Measurements from ENCODE around the gene PAX5.
A peak's percentile ranks its signal among the peaks of the same experiment; 100 is the strongest.

Gene PAX5

DNA sequence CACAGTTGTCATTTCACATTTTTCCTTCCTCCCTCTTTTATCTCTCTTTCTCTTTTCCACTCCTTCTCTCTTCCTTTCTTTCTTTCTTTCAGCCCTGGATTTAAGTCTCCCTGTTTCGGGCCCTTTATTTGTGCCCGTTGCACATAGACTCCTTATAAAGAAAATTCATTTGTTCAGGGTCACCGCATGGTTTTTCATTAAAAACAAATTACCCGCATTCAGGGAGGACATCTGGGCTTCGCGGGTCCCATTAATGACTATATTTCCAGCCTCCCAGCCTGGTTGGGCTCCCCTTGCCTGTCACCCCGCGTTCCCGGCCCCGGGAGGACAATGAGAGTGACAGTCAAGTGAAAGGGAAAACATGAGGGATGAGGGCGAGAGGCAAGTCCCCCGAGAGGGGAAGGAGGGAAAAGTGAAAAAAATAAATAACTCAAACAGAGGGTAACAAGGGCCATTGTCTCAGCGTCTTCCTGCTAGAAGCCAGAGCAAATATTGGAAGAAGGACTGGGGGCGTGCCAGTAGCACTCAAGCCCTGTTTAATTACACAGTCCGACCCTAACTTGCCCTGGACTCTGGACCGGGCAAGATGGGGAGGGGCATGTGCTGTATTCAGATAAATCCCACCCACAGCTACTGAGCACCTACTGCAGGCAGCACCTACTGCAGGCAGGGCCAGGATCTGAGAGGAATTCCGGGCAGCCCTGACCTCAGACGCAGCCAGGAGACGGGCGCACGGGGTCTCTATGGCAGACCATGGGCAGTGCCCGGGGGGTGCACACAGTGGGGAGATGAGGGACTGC, 166.2 kb downstream of the PAX5 start:
- H3K4me3 Mint-ChIP-seq: no peak overlapping the region
- no peak overlapping the region for H3K27ac Mint-ChIP-seq
- H3K27me3 Mint-ChIP-seq (ENCODE audit: low read depth): peaks cover 6% of the 10 kb centered on the region
- no peaks in the 10 kb centered on the region for H3K4me1 Mint-ChIP-seq (ENCODE audit: low read depth)
- H3K36me3 Mint-ChIP-seq (ENCODE audit: low read depth): no peaks in the 10 kb centered on the region
- H3K9me3 Mint-ChIP-seq: no peaks in the 10 kb centered on the region

DNA sequence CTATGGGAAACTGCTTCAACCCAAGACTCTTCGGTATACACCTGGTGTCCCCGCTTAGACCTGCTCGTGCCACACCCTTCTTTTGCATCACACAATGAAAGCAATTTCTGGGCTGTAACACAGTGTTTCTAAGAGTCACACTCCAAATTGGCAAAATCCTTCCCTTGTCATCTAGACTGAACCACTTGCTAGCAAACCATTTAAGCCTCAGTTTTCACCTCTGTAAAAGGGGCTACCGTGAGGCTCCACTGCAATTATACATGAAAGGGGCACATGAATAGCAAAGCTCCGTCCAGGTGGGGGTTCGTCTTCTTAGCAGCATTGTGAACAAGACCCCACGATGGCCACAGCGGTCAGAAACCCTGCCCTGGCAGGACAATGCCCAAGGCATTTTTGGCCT, 166.8 kb downstream of the PAX5 start:
- no peak overlapping the region for H3K4me3 Mint-ChIP-seq
- peaks cover 5% of the 10 kb centered on the region for H3K27me3 Mint-ChIP-seq (ENCODE audit: low read depth)
- H3K9me3 Mint-ChIP-seq: no peaks in the 10 kb centered on the region
- no peaks in the 10 kb centered on the region for H3K36me3 Mint-ChIP-seq (ENCODE audit: low read depth)
- H3K27ac Mint-ChIP-seq: no peak overlapping the region
- no peaks in the 10 kb centered on the region for H3K4me1 Mint-ChIP-seq (ENCODE audit: low read depth)

DNA sequence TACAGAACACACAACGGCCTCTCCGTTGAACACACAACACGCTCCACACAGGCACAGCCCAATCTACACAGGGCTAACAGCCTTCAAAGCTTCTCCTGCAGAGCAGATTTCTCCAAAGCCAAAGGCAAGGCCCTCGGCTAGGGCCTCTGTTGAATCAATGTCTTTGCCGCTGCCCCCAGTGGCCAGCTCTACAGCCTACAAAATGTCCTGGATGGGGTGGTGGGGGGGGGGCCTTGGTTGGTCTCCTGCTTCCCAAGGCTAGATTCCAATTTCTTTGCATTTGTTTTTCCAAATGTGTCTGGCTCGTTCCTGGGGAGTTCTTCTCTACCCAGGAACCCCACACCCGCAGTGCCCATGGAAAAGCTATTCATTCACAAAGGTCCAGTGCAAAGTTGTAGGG, 167.2 kb downstream of the PAX5 start:
- Mint-ChIP-seq H3K4me1 (ENCODE audit: low read depth) (no peaks in the 10 kb centered on the region), H3K36me3 (ENCODE audit: low read depth) (no peaks in the 10 kb centered on the region), H3K4me3 (no peak overlapping the region), H3K27me3 (ENCODE audit: low read depth) (peaks cover 5% of the 10 kb centered on the region), H3K27ac (no peak overlapping the region), H3K9me3 (no peaks in the 10 kb centered on the region)

DNA sequence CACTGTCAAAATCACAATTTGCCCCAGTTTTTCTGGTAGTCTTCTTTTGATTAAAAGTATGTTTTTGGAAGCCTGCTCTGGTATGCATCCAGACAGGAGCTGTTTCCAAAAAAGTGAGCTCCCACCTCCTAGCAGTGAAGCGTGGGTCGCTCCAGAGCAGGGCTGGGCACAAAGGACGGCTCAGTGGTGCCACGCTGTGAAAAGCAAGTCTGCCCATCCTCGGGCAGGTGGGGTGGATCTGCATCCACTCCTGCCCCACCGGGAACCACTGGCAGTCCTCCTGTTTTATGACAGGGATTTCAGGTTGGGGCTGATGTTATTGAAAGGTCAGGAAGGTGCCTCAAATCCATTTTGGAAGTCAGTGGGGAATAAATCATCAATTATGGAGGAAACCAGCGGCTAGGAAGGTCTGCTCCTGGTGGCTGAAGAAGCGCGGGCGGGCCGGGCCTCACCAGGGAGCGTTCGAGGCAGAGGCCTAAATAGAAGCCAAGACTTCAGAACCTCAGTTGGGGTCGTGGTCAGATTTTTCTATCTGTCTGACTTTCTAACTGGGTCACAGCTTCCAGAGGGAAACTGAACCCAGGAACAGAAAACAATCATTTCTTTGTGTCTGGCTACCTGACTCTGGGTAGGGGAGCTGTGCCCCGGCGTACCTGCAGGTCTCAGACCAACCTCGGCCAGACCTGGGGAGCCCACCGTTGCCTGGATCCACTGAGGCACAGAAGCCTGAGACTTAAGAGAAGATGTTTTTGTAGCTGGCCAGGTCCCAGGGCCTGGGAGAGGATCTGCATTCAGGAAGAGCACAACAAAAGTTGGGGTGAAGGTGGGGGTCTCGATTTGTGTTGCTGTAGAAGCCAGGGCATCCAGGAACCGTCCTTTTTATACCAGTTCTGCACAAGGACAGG, 168.1 kb downstream of the PAX5 start:
- peaks cover 5% of the 10 kb centered on the region for H3K27me3 Mint-ChIP-seq (ENCODE audit: low read depth)
- no peak overlapping the region for H3K4me3 Mint-ChIP-seq
- no peaks in the 10 kb centered on the region for H3K36me3 Mint-ChIP-seq (ENCODE audit: low read depth)
- no peak overlapping the region for H3K27ac Mint-ChIP-seq
- H3K9me3 Mint-ChIP-seq: no peaks in the 10 kb centered on the region
- no peaks in the 10 kb centered on the region for H3K4me1 Mint-ChIP-seq (ENCODE audit: low read depth)

DNA sequence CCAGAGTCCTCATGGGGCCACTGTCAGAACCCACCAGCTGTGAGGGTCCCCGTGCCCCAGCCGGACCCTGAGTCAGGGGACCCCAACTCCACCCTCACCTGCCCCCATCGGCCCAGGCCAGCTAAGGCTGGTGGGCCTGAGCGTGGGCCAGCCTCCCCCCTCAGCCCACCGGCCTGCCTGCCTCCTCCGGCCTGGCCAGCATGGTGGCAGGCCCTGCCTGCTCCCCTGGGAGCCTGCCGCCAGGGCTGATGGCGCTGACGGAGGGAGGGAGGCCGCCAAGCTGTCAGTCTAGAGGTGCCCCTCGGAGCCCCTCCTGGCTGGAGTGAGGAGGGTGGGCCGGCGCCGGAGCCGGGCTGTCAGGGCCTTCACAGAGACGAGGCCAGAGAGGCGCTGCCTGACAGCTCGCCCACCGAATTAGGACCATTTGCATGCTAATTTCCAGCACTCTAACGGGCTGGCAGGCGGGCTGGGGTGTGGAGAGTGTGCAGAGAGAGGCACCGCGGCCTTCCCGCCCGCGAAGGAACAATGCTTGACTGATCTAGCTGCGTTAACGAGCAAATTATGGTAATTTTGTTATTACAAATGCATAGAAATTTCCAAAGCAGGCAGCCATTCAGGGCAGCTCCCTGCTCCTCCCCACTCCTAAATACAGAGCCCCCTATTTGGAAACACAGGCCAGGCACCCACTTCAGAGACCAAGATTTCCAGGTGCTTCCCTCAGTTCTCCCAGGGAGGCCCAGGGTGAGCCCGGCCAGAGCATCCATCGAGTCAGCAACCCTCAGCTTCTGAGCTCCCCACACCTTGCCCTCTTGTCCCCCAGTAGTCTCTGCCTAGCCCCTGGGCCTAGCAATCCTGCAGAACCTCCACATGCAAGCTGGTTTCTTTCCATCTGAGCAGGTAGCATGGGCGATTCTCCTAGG, 169.3 kb downstream of the PAX5 start:
- Mint-ChIP-seq H3K9me3 (no peaks in the 10 kb centered on the region), H3K4me3 (no peak overlapping the region), H3K36me3 (ENCODE audit: low read depth) (no peaks in the 10 kb centered on the region), H3K27me3 (ENCODE audit: low read depth) (peaks cover 5% of the 10 kb centered on the region), H3K27ac (no peak overlapping the region), H3K4me1 (ENCODE audit: low read depth) (no peaks in the 10 kb centered on the region)

DNA sequence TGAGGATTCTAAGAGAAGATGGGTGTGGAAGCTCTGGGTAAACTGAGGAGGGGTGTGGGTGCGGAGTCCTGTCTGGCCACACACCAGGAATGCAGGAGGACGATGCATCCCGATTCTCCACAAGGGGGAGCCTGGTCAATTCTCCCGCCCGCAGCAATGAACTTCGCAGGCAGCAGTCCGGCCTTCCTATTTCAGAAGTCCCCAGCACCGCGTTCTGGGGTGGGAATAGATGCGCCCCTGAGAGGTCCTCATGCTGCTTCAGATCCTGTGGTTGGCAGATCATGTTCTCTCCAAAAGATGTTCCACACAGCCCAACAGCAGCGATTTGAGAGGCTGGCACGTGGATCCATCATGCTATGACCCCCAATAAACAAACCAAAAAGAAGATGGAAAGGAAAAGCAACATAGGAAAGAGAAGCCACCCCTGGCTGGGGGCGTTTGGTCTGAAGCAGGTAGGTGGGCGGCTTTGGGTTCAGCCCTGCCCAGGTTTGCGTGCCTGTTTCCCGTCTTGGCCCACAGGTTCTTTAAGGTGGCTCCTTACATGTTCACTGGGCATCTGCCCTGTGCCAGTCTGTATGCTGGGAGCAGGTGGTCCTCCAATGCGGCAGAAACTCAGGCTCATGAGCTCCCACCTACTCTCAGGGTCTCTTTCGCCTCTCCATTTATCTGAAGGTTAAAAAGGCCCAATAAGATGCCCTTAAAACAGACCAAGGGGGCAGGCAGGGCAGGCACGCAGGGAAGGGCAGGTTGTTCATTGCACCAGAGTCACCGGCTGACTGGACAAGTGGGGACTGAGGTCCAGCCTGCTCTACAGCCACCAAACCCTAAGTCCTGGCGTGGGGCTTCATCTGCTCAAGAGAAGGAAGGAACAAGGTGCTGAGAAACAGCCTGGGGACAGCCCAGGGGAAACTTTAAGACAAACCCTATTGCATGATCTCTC, 171.6 kb downstream of the PAX5 start:
- Mint-ChIP-seq H3K9me3 (no peaks in the 10 kb centered on the region), H3K27me3 (ENCODE audit: low read depth) (no peaks in the 10 kb centered on the region), H3K4me3 (no peak overlapping the region), H3K27ac (no peak overlapping the region), H3K4me1 (ENCODE audit: low read depth) (no peaks in the 10 kb centered on the region), H3K36me3 (ENCODE audit: low read depth) (no peaks in the 10 kb centered on the region)

DNA sequence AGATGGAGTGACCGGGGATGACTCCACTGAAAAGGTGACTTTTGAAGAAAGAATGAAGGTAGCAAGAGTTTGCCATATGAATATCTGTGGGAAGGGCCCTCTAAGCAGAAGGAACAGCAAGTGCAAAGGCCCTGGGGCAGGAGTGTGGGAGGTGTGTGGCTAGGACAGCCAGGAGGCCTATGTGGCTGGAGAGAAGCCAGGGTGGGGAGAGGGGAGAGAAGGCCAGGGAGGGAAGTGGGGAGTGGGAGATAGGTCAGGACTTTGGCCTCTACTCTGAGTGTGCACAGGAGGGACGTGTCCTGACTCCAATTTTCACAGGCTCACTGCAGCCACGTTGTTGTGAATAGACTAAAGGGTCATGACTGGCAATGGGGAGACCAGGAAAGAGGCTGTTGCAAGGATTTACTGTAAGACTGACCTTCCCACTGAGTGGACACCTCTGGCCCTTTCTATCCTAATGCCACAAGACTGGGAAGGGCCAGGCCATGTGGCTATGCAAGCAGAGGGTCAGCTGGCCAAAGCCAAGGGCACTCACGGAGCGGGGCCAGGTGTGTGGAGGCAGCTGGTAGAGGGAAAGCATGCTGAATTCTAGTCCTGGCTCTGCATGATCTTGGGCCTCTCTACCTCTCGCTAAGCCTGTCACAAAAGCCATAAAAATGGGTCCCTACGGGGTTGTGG, 172.4 kb downstream of the PAX5 start:
- H3K27me3 Mint-ChIP-seq (ENCODE audit: low read depth): no peaks in the 10 kb centered on the region
- no peaks in the 10 kb centered on the region for H3K9me3 Mint-ChIP-seq
- H3K4me3 Mint-ChIP-seq: no peak overlapping the region
- no peaks in the 10 kb centered on the region for H3K36me3 Mint-ChIP-seq (ENCODE audit: low read depth)
- H3K27ac Mint-ChIP-seq: no peak overlapping the region
- H3K4me1 Mint-ChIP-seq (ENCODE audit: low read depth): no peaks in the 10 kb centered on the region

DNA sequence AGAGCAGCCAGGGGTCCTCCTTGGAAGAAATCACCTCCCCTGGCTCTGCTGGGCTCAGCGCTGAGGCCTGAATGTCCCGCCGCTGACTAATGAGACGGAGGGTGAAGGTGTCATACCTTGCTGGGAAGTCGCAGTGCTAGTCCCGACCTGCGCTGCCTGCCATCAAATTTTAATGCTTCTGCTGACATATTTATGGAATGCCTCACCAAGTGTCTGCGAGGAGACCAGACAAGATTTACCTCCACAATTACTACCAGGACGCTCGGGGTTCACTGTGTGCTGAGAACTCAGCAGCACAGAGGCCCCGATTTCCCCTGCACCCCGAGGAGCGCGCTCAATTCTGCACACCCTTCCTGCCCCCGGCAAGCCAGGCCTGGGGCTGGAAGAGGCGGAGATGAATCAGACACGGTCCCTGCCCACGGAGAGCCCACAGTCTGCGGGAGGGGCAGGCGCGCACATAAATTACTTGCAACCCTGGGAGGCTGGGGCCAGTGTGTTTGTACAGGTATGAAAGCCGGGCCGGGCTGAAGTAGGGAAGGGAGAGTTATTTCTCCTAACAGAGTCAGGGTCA, 175.2 kb downstream of the PAX5 start:
- Mint-ChIP-seq H3K27ac (no peak overlapping the region), H3K36me3 (ENCODE audit: low read depth) (no peaks in the 10 kb centered on the region), H3K4me3 (no peak overlapping the region), H3K27me3 (ENCODE audit: low read depth) (no peaks in the 10 kb centered on the region), H3K4me1 (ENCODE audit: low read depth) (peaks cover 8% of the 10 kb centered on the region), H3K9me3 (no peaks in the 10 kb centered on the region)

DNA sequence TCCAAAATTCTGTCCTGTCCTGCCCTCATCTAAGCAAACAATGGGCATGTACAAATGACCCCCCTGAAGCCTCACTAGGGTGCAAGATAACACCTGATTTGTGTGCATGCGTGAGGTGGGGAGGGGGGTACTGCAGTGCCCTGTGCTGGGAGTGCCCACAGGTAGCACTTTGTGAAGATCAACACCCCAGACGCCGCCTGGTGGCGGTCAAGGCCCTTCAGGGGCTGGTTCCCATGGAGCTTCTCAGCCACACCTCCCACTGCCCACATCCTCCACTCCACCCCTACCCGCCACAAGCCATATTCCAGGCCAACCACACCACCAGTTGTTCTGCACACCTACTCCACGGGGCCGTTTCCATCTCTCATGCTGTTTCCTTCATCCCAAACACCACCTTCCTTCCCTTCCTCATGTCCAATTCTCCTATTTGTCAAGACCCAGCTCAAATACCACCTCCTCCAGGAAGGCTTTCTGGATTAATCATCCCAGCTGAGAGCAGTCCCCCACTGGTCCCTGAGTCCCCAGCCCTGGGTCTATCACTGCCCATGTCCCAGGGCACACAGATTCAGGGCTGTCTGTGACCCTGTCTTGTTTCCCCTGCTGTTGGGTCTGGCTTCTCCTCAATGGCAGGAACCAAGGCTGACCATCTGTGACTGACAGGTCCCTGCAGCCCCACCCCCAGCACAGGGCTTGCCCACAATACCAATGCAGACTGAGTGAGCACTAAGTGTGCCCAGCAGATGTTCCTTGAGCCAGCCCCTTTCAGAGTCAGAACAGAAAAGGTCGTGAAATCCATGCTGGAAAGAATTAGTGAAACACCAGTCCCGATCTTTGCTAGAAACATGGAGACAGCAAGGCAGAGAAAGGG, 178.4 kb downstream of the PAX5 start:
- H3K4me1 Mint-ChIP-seq (ENCODE audit: low read depth): peaks cover 8% of the 10 kb centered on the region
- H3K9me3 Mint-ChIP-seq: no peaks in the 10 kb centered on the region
- H3K27ac Mint-ChIP-seq: no peak overlapping the region
- H3K4me3 Mint-ChIP-seq: no peak overlapping the region
- no peaks in the 10 kb centered on the region for H3K36me3 Mint-ChIP-seq (ENCODE audit: low read depth)
- H3K27me3 Mint-ChIP-seq (ENCODE audit: low read depth): no peaks in the 10 kb centered on the region

DNA sequence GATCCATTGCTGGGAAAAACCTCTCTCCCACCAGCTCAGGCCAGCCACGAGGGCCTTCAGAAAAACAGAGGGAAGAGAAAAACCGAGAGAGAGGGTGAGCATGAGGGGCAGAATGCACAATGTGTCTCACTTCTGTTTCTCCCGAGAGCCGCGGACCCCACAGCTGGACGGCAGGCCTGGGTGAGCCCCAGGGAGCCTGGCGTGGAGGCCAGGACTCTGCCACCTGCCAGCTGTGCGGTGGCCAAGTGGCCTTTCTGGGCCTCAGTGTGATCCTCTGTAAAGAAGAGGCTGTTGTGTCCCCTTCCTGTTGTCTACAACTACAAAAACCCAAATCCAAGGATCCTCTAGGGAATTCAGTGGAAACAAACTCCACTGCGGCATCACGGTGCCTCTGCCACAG, 179.3 kb downstream of the PAX5 start:
- no peaks in the 10 kb centered on the region for H3K36me3 Mint-ChIP-seq (ENCODE audit: low read depth)
- H3K9me3 Mint-ChIP-seq: no peaks in the 10 kb centered on the region
- peaks cover 8% of the 10 kb centered on the region for H3K4me1 Mint-ChIP-seq (ENCODE audit: low read depth)
- H3K27me3 Mint-ChIP-seq (ENCODE audit: low read depth): no peaks in the 10 kb centered on the region
- H3K27ac Mint-ChIP-seq: no peak overlapping the region
- no peak overlapping the region for H3K4me3 Mint-ChIP-seq

DNA sequence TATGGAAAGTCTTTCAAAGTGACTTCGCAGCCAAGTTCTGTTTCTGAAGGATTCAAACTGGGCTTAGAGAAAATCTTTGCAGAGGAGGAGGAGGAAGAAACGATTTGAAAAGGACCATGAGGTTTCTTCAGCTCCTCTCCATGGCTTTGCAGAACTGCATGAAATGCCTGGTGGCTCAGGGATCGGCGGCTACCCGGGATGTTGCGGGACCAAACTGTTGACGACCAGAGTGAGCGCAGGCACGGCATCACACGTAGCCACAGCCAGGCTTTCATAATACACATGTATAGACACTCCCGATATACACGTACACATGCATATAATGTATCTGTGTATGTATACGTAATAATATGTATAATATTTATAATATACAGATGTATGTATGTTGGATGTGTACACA, 180.0 kb downstream of the PAX5 start:
- Mint-ChIP-seq H3K4me3 (no peak overlapping the region), H3K27ac (no peak overlapping the region), H3K27me3 (ENCODE audit: low read depth) (no peaks in the 10 kb centered on the region), H3K36me3 (ENCODE audit: low read depth) (no peaks in the 10 kb centered on the region), H3K9me3 (no peaks in the 10 kb centered on the region), H3K4me1 (ENCODE audit: low read depth) (peaks cover 8% of the 10 kb centered on the region)

DNA sequence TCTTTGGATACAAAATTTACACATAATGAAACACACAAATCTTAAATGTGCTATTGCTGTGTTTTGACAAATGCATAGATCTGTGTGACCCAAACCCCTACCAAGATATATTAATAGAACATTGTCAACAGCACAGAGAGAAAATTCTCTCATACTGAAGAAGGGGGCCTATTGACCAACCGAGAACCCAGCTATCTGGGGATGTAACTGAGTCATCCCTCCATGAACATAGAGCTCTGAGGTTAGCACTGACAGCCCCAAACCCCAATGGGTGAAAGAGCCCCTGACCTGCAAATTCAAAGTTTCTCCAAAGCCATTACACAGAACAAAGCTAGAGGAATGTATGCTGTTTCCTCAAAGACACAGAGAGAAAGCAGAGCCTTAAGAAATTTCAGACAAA, 180.8 kb downstream of the PAX5 start:
- peak overlapping the region; percentile 17 for H3K27ac Mint-ChIP-seq
- no peak overlapping the region for H3K4me3 Mint-ChIP-seq
- no peaks in the 10 kb centered on the region for H3K27me3 Mint-ChIP-seq (ENCODE audit: low read depth)
- H3K4me1 Mint-ChIP-seq (ENCODE audit: low read depth): peaks cover 8% of the 10 kb centered on the region
- H3K36me3 Mint-ChIP-seq (ENCODE audit: low read depth): no peaks in the 10 kb centered on the region
- no peaks in the 10 kb centered on the region for H3K9me3 Mint-ChIP-seq

Data from T-helper 1 cell treated with Interleukin-12 subunit alpha and Interleukin-12 subunit beta and Interleukin-4 antibody, amounts not matched to agents 30 μg/mL and 1 μg/mL, for 36 hours (primary cell).